A673 (cell line): ENCODE measurements around the gene S100A4. TPM values are rescaled to one million over a fixed set of nuclear protein-coding genes. Genes with fewer than 3 reads are reported as not detected.
A peak's percentile ranks its signal among the peaks of the same experiment; 100 is the strongest.

Experiments
- BruUV-seq: library from RNA; stranded (reverse); fragments of 400-500 nt; replicated peaks from 2 replicates; lab custom pipeline; 2021; lab: Mats Ljungman, UMichigan
- CTCF ChIA-PET: fragments of 300-600 bp; sonication (Branson Sonifier 250); formaldehyde crosslinking; loops from one replicate; lab custom pipeline; 2022; ENCODE audit warnings: antibody characterized with exemption; lab: Charles Lee
- POLR2A ChIA-PET: fragments of 300-600 bp; sonication (Branson Sonifier 250); formaldehyde crosslinking; loops from one replicate; lab custom pipeline; 2022; ENCODE audit warnings: antibody characterized with exemption; ENCODE audit not compliant: low non-redundant PET; lab: Charles Lee
- DNase-seq: peaks from one replicate; pipeline ENCODE4 v3.0.0-alpha.2; 2015; ENCODE audit warnings: low spot score
- H3K27ac ChIP-seq: fragments of 200-600 bp; sonication (generic); 2 replicates; pipeline ENCODE4 v1.5.1; 2016; ENCODE audit warnings: mixed run types, low read depth, mild to moderate bottlenecking, mixed read lengths, antibody characterized with exemption, low read length; ENCODE audit not compliant: poor library complexity, severe bottlenecking
- H3K27me3 ChIP-seq: fragments of 200-600 bp; sonication (generic); replicated peaks from 2 replicates; pipeline ENCODE4 v1.6.1; 2017; ENCODE audit warnings: mixed run types, low read depth, mild to moderate bottlenecking, mixed read lengths, antibody characterized with exemption, low read length; ENCODE audit not compliant: insufficient read depth, poor library complexity
- H3K36me3 ChIP-seq: fragments of 200-600 bp; sonication (generic); 2 replicates; pipeline ENCODE4 v1.6.1; 2016; ENCODE audit warnings: mixed run types, mild to moderate bottlenecking, mixed read lengths, antibody characterized with exemption, low read length; ENCODE audit not compliant: insufficient read depth, poor library complexity, severe bottlenecking
- H3K4me1 ChIP-seq: fragments of 200-600 bp; sonication (generic); 2 replicates; pipeline ENCODE4 v1.6.1; 2017; ENCODE audit warnings: mixed run types, mild to moderate bottlenecking, mixed read lengths, antibody characterized with exemption, low read length; ENCODE audit not compliant: insufficient read depth, poor library complexity, severe bottlenecking
- H3K4me3 ChIP-seq: fragments of 200-600 bp; sonication (generic); 2 replicates; pipeline ENCODE4 v1.5.1; 2016; ENCODE audit warnings: low read depth, mixed run types, mild to moderate bottlenecking, mixed read lengths, low read length; ENCODE audit not compliant: poor library complexity, severe bottlenecking
- H3K9me3 ChIP-seq: fragments of 200-600 bp; sonication (generic); 2 replicates; pipeline ENCODE4 v1.6.1; 2016; ENCODE audit warnings: mixed run types, low read depth, mild to moderate bottlenecking, mixed read lengths, antibody characterized with exemption, low read length; ENCODE audit not compliant: poor library complexity, severe bottlenecking
- CTCF ChIP-seq: fragments of 300-800, 200-600 bp; sonication (generic); conservative IDR thresholded peaks from 2 replicates; pipeline ENCODE4 v1.5.1; 2017; ENCODE audit warnings: low read depth, mild to moderate bottlenecking, antibody characterized with exemption, low read length, moderate library complexity, mixed read lengths
- EZH2 ChIP-seq: fragments of 200-600 bp; sonication (generic); IDR thresholded peaks from 2 replicates; pipeline ENCODE4 v1.6.1; 2017; ENCODE audit warnings: borderline replicate concordance, low read depth, mild to moderate bottlenecking, mixed read lengths, antibody characterized with exemption, low read length; ENCODE audit not compliant: poor library complexity, severe bottlenecking
- intact Hi-C: fragments of 100-400 bp; cut with micrococcal nuclease; formaldehyde crosslinking; loops from one replicate; pipeline ENCODE4 v1.10.0; 2022; ENCODE audit not compliant: unreplicated experiment
- total RNA-seq: library from RNA; stranded (reverse); gene quantifications from 2 replicates; pipeline ENCODE4 v1.2.3, GENCODE V29; 2021

The S100A4 gene
- total RNA-seq, 1 experiment from 2014 or later: 20.0 TPM

- no peaks in the 10 kb centered on the region for H3K27me3 ChIP-seq
- no peaks in the 10 kb centered on the region for H3K9me3 ChIP-seq
- ChIA-PET POLR2A (no interaction called here), CTCF (interaction anchor here (1.6 kb wide), 1 partner anchor 33 kb away, joined by 5 read pairs; no protein-coding TSS in a partner anchor)
- TF ChIP-seq CTCF (no peak), EZH2 (no peak)
- peak within 1 kb of the TSS; percentile 50 for H3K4me3 ChIP-seq
- H3K27ac ChIP-seq: peak within 1 kb of the TSS; percentile 61
- H3K36me3 ChIP-seq: no peaks in the 10 kb centered on the region
- DNase-seq: no peak
- BruUV-seq: TSS peak; percentile 58
- H3K4me1 ChIP-seq: peaks cover 34% of the 10 kb centered on the region
- intact Hi-C loops: no loop called here
Observed at GRCh38 chr1:153535242-153536011, 10.2 kb downstream of the S100A4 start, which contains the start of gene S100A6. TSS of gene S100A6 (minus strand) at chr1:153535991. CDS start at chr1:153535339, 652 bp downstream.

- H3K9me3 ChIP-seq: no peaks in the 10 kb centered on the region
- H3K4me1 ChIP-seq: peaks cover 34% of the 10 kb centered on the region
- ChIA-PET CTCF (interaction anchor here (1.6 kb wide), 1 partner anchor 33 kb away, joined by 5 read pairs; no protein-coding TSS in a partner anchor), POLR2A (no interaction called here)
- H3K36me3 ChIP-seq: no peaks in the 10 kb centered on the region
- no TSS peak for BruUV-seq
- intact Hi-C loops: loop anchor here (5.0 kb wide), 1 partner anchor 97 kb away; the partner anchor contains the start of gene CHTOP
- H3K27ac ChIP-seq: peak overlapping the region; percentile 17
- TF ChIP-seq CTCF (no peak), EZH2 (no peak)
- no peak for DNase-seq
- no peaks in the 10 kb centered on the region for H3K27me3 ChIP-seq
- peak overlapping the region; percentile 50 for H3K4me3 ChIP-seq
Observed at GRCh38 chr1:153534925-153535241, 10.7 kb downstream of the S100A4 start.

- TF ChIP-seq CTCF: no peak
- TF ChIP-seq EZH2: no peak
- H3K27ac ChIP-seq: no peak overlapping the region
- H3K9me3 ChIP-seq: no peaks in the 10 kb centered on the region
- no TSS peak for BruUV-seq
- H3K27me3 ChIP-seq: no peaks in the 10 kb centered on the region
- ChIA-PET CTCF (interaction anchor here (1.6 kb wide), 1 partner anchor 34 kb away, joined by 5 read pairs; no protein-coding TSS in a partner anchor), POLR2A (no interaction called here)
- peaks cover 34% of the 10 kb centered on the region for H3K4me1 ChIP-seq
- H3K36me3 ChIP-seq: no peaks in the 10 kb centered on the region
- peak overlapping the region; percentile 50 for H3K4me3 ChIP-seq
- DNase-seq: no peak
- intact Hi-C loops: loop anchor here (5.0 kb wide), 1 partner anchor 98 kb away; the partner anchor contains the start of gene CHTOP
Observed at GRCh38 chr1:153534226-153534924, 11.2 kb downstream of the S100A4 start.
